ENCODE data around the gene PI16.
"Not testable (repeated sequence)": the region's sequence is repeated elsewhere in the genome, so short reads cannot be mapped to it uniquely, and the experiment has no call there.

The PI16 gene

DNA sequence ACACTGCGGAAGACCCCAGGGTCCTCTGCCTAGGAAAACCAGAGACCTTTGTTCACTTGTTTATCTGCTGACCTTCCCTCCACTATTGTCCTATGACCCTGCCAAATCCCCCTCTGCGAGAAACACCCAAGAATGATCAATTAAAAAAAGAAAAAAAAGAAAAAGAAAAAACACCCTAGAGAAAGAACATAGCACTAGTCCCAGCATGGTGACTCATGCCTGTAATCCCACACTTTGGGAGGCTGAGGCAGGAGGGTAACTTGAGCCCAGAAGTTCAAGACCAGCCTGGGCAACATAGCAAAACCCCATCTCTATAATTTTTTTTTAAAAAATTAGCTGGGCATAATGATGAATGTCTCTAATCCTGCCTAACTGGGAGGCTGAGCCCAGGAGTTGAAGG lies 12.2 kb upstream of the PI16 start:
- no CpG with 5 or more reads among the region's 2 CpGs for WGBS (ENCODE audit: insufficient coverage)
- peaks cover 0 to 21% (median 4%) of the 10 kb centered on the region in 5 experiments for H3K27me3 ChIP-seq (replicated peaks in 2 of 5; ENCODE audit: control insufficient read depth in 4 of 5, insufficient read depth in 5 of 5, low read length in 4 of 5)
- H3K36me3 ChIP-seq (ENCODE audit: control insufficient read depth in 4 of 4, insufficient read depth in 4 of 4, low read length in 3 of 4); DNase-seq; H3K4me1 ChIP-seq (ENCODE audit: control extremely low read depth in 1 of 4, control insufficient read depth in 4 of 4, insufficient read depth in 4 of 4, low read length in 3 of 4); H3K27ac ChIP-seq (ENCODE audit: insufficient read depth in 1 of 2, low read depth in 1 of 2, low read length in 2 of 2, poor library complexity in 1 of 2, severe bottlenecking in 2 of 2); CTCF ChIA-PET; H3K4me3 ChIP-seq (ENCODE audit: control insufficient read depth in 1 of 7, extremely low read depth in 1 of 7, insufficient read depth in 4 of 7, low read depth in 2 of 7, low read length in 6 of 7); POLR2A ChIA-PET; H3K9me3 ChIP-seq (ENCODE audit: control extremely low read depth in 1 of 5, control insufficient read depth in 4 of 5, insufficient read depth in 2 of 5, low read depth in 1 of 5, low read length in 4 of 5): not testable (repeated sequence)

- ChIA-PET CTCF (no interaction called here), POLR2A (no interaction called here)
- Histone ChIP-seq H3K27me3 (replicated peaks in 2 of 5; ENCODE audit: control insufficient read depth in 4 of 5, insufficient read depth in 5 of 5, low read length in 4 of 5) (peaks cover 0 to 29% (median 5%) of the 10 kb centered on the region in 5 experiments), H3K4me3 (ENCODE audit: control insufficient read depth in 1 of 7, extremely low read depth in 1 of 7, insufficient read depth in 4 of 7, low read depth in 2 of 7, low read length in 6 of 7) (no peak overlapping the region), H3K36me3 (ENCODE audit: control insufficient read depth in 4 of 4, insufficient read depth in 4 of 4, low read length in 3 of 4) (no peaks in the 10 kb centered on the region), H3K27ac (ENCODE audit: insufficient read depth in 1 of 2, low read depth in 1 of 2, low read length in 2 of 2, poor library complexity in 1 of 2, severe bottlenecking in 2 of 2) (no peak overlapping the region), H3K4me1 (ENCODE audit: control extremely low read depth in 1 of 4, control insufficient read depth in 4 of 4, insufficient read depth in 4 of 4, low read length in 3 of 4) (peaks cover 5 to 9% (median 6%) of the 10 kb centered on the region in 4 experiments), H3K9me3 (ENCODE audit: control extremely low read depth in 1 of 5, control insufficient read depth in 4 of 5, insufficient read depth in 2 of 5, low read depth in 1 of 5, low read length in 4 of 5) (no peaks in the 10 kb centered on the region)
- 96% methylated on average over 5 of the region's 5 CpGs for WGBS (ENCODE audit: insufficient coverage)
- DNase-seq: no peak
These were observed 9.9 kb upstream of the PI16 start for GRCh38 chr6:36944650-36945049.

DNA sequence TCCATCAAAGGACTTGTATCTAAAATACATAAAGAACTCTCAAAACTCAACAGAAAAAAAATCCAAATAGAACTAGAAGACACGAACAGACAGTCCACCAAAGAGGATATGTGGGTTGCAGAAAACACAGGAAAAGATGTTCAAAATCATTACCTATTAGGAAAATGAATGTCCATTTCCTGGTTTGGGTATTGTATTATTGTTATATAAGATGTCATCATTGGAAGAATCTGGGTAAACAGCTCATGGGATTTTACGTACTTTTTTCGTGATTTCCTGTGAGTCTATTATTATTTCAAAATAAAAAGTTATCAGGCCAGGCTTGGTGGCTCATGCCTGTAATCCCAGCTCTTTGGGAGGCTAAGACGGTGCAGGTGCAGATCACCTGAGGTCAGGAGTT lies 9.2 kb upstream of the PI16 start:
- no peak for DNase-seq
- Histone ChIP-seq H3K9me3 (ENCODE audit: control extremely low read depth in 1 of 5, control insufficient read depth in 4 of 5, insufficient read depth in 2 of 5, low read depth in 1 of 5, low read length in 4 of 5) (no peaks in the 10 kb centered on the region), H3K4me3 (ENCODE audit: control insufficient read depth in 1 of 7, extremely low read depth in 1 of 7, insufficient read depth in 4 of 7, low read depth in 2 of 7, low read length in 6 of 7) (no peak overlapping the region), H3K27me3 (replicated peaks in 2 of 5; ENCODE audit: control insufficient read depth in 4 of 5, insufficient read depth in 5 of 5, low read length in 4 of 5) (peaks cover 0 to 29% (median 8%) of the 10 kb centered on the region in 5 experiments), H3K36me3 (ENCODE audit: control insufficient read depth in 4 of 4, insufficient read depth in 4 of 4, low read length in 3 of 4) (no peaks in the 10 kb centered on the region), H3K4me1 (ENCODE audit: control extremely low read depth in 1 of 4, control insufficient read depth in 4 of 4, insufficient read depth in 4 of 4, low read length in 3 of 4) (peaks cover 5 to 9% (median 6%) of the 10 kb centered on the region in 4 experiments), H3K27ac (ENCODE audit: insufficient read depth in 1 of 2, low read depth in 1 of 2, low read length in 2 of 2, poor library complexity in 1 of 2, severe bottlenecking in 2 of 2) (no peak overlapping the region)
- WGBS (ENCODE audit: insufficient coverage): no CpG with 5 or more reads among the region's 4 CpGs
- ChIA-PET POLR2A (no interaction called here), CTCF (no interaction called here)

DNA sequence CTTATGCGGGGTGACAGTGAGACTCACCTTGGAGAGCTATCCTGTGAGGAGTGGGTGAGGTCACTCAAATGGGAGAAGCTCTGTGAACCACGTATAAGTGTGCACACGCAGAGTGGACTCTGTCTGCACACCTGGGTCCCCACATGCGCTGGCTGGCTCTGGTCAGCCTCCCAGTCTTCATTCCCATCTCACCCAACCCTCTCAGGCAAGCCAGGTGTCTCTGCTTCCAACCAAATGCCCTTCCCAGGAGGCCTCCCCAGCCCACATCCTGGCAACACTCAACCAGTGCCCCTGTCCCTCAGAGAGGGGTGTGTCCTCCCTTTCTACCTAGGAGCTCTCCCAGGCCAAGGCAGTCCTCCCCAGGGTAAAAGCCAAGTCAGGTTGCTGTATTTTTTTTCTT lies 8.0 kb upstream of the PI16 start:
- WGBS (ENCODE audit: insufficient coverage): 87% methylated on average over 4 of the region's 4 CpGs
- Histone ChIP-seq H3K4me3 (ENCODE audit: control insufficient read depth in 1 of 7, extremely low read depth in 1 of 7, insufficient read depth in 4 of 7, low read depth in 2 of 7, low read length in 6 of 7) (no peak overlapping the region), H3K9me3 (ENCODE audit: control extremely low read depth in 1 of 5, control insufficient read depth in 4 of 5, insufficient read depth in 2 of 5, low read depth in 1 of 5, low read length in 4 of 5) (no peaks in the 10 kb centered on the region), H3K27ac (ENCODE audit: insufficient read depth in 1 of 2, low read depth in 1 of 2, low read length in 2 of 2, poor library complexity in 1 of 2, severe bottlenecking in 2 of 2) (no peak overlapping the region), H3K36me3 (ENCODE audit: control insufficient read depth in 4 of 4, insufficient read depth in 4 of 4, low read length in 3 of 4) (no peaks in the 10 kb centered on the region), H3K4me1 (ENCODE audit: control extremely low read depth in 1 of 4, control insufficient read depth in 4 of 4, insufficient read depth in 4 of 4, low read length in 3 of 4) (peaks cover 5 to 9% (median 6%) of the 10 kb centered on the region in 4 experiments), H3K27me3 (replicated peaks in 2 of 5; ENCODE audit: control insufficient read depth in 4 of 5, insufficient read depth in 5 of 5, low read length in 4 of 5) (peaks cover 0 to 36% (median 8%) of the 10 kb centered on the region in 5 experiments)
- CTCF ChIA-PET: interaction anchor here (1.5 kb wide), 1 partner anchor 9 kb away, joined by 4 read pairs; no protein-coding TSS in a partner anchor
- POLR2A ChIA-PET: no interaction called here
- DNase-seq: no peak

DNA sequence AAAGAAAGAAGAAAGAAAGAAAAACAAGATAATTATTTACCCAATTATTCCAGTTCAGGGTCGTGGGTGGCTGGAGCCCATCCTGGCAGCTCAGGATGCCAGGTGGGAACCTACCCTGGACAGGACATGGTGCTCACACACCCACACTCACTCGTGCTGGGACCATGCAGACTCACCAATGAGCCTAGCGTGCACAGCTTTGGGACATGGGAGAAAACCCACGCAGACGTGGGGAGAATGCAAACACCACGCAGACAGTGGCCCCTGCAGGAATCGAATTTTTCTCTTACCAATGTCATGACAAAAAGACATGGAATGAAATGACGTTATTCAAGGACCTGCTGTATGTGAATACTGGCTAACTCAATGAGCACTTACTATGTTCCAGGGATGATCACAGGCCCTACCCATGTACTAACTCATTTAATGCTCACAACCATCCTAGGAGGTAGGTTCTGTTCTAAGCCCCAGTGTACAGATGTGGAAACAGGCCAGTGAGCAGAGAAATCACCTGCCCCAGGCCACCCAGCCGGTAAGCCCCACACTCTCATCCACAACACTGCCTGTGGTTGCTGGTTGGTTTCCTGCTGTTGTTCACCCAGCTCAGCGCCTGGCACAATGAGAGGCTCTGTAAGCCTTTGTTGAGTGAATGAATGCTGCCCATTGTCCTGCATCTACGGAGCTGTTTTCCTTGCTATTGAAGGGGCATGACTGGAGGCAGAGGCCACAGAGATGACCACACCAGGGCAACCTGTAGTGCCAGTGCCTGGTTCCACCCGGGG lies 6.8 kb upstream of the PI16 start:
- POLR2A ChIA-PET: no interaction called here

DNA sequence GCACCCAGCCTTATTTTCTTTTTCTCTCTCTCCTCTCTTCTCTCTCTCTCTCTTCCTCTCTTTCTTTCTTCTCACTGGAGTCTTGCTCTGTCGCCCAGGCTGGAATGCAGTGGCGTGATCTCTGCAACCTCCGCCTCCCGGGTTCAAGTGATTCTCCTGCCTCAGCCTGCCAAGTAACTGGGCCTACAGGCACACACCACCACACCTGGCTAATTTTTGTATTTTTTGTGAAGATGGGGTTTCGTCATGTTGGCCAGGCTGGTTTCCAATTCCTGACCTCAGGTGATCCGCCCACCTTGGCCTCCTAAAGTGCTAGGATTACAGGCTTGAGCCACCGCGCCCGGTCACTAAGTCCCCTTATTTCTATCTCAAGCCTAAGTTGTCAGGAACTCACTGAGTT lies 5.5 kb upstream of the PI16 start:
- POLR2A ChIA-PET; H3K27ac ChIP-seq (ENCODE audit: insufficient read depth in 1 of 2, low read depth in 1 of 2, low read length in 2 of 2, poor library complexity in 1 of 2, severe bottlenecking in 2 of 2); H3K4me3 ChIP-seq (ENCODE audit: control insufficient read depth in 1 of 7, extremely low read depth in 1 of 7, insufficient read depth in 4 of 7, low read depth in 2 of 7, low read length in 6 of 7); DNase-seq; H3K36me3 ChIP-seq (ENCODE audit: control insufficient read depth in 4 of 4, insufficient read depth in 4 of 4, low read length in 3 of 4); H3K9me3 ChIP-seq (ENCODE audit: control extremely low read depth in 1 of 5, control insufficient read depth in 4 of 5, insufficient read depth in 2 of 5, low read depth in 1 of 5, low read length in 4 of 5); CTCF ChIA-PET: not testable (repeated sequence)
- peaks cover 5 to 15% (median 13%) of the 10 kb centered on the region in 4 experiments for H3K4me1 ChIP-seq (ENCODE audit: control extremely low read depth in 1 of 4, control insufficient read depth in 4 of 4, insufficient read depth in 4 of 4, low read length in 3 of 4)
- WGBS (ENCODE audit: insufficient coverage): 75% methylated on average over 6 of the region's 9 CpGs
- peaks cover 0 to 48% (median 8%) of the 10 kb centered on the region in 5 experiments for H3K27me3 ChIP-seq (replicated peaks in 2 of 5; ENCODE audit: control insufficient read depth in 4 of 5, insufficient read depth in 5 of 5, low read length in 4 of 5)

More for the DNA sequence above, 6.8 kb upstream of the PI16 start:
- CTCF ChIA-PET: interaction anchor here (0.6 to 1.5 kb wide), 2 partner anchors 8 to 14 kb away, joined by 3 to 4 read pairs; no protein-coding TSS in a partner anchor
- no peak overlapping the region for H3K4me3 ChIP-seq (ENCODE audit: control insufficient read depth in 1 of 7, extremely low read depth in 1 of 7, insufficient read depth in 4 of 7, low read depth in 2 of 7, low read length in 6 of 7)
- H3K27me3 ChIP-seq (replicated peaks in 2 of 5; ENCODE audit: control insufficient read depth in 4 of 5, insufficient read depth in 5 of 5, low read length in 4 of 5): peaks cover 0 to 47% (median 8%) of the 10 kb centered on the region in 5 experiments
- H3K27ac ChIP-seq (ENCODE audit: insufficient read depth in 1 of 2, low read depth in 1 of 2, low read length in 2 of 2, poor library complexity in 1 of 2, severe bottlenecking in 2 of 2): no peak overlapping the region
- peak in 1 of 3 donors; percentile 16 for DNase-seq
- WGBS (ENCODE audit: insufficient coverage): 76% methylated on average over 8 of the region's 12 CpGs
- H3K9me3 ChIP-seq (ENCODE audit: control extremely low read depth in 1 of 5, control insufficient read depth in 4 of 5, insufficient read depth in 2 of 5, low read depth in 1 of 5, low read length in 4 of 5): no peaks in the 10 kb centered on the region
- peaks cover 5 to 9% (median 6%) of the 10 kb centered on the region in 4 experiments for H3K4me1 ChIP-seq (ENCODE audit: control extremely low read depth in 1 of 4, control insufficient read depth in 4 of 4, insufficient read depth in 4 of 4, low read length in 3 of 4)
- no peaks in the 10 kb centered on the region for H3K36me3 ChIP-seq (ENCODE audit: control insufficient read depth in 4 of 4, insufficient read depth in 4 of 4, low read length in 3 of 4)

DNA sequence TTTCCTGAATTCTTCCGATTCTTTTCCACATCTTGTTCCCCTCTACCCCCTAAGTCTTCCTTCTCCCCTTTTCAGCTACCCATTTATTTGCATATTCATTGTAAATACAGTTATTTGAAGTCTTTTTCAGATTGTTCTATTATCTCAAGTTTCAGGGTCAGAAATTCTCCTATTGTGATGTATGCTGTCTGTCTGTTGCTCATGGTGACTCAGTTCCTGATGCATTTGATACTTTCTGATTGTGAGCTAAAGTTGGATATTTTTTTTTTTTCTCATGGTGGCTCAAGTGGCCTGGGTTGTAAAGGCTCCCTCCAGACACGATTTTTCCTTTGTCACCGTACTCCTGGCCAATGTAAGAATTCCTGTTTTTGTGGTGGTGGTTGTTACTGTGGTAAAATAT lies 4.9 kb upstream of the PI16 start:
- no peak for DNase-seq
- Histone ChIP-seq H3K27ac (ENCODE audit: insufficient read depth in 1 of 2, low read depth in 1 of 2, low read length in 2 of 2, poor library complexity in 1 of 2, severe bottlenecking in 2 of 2) (no peak overlapping the region), H3K36me3 (ENCODE audit: control insufficient read depth in 4 of 4, insufficient read depth in 4 of 4, low read length in 3 of 4) (no peaks in the 10 kb centered on the region), H3K9me3 (ENCODE audit: control extremely low read depth in 1 of 5, control insufficient read depth in 4 of 5, insufficient read depth in 2 of 5, low read depth in 1 of 5, low read length in 4 of 5) (no peaks in the 10 kb centered on the region), H3K4me3 (ENCODE audit: control insufficient read depth in 1 of 7, extremely low read depth in 1 of 7, insufficient read depth in 4 of 7, low read depth in 2 of 7, low read length in 6 of 7) (no peak overlapping the region), H3K27me3 (replicated peaks in 2 of 5; ENCODE audit: control insufficient read depth in 4 of 5, insufficient read depth in 5 of 5, low read length in 4 of 5) (peaks cover 0 to 45% (median 8%) of the 10 kb centered on the region in 5 experiments), H3K4me1 (ENCODE audit: control extremely low read depth in 1 of 4, control insufficient read depth in 4 of 4, insufficient read depth in 4 of 4, low read length in 3 of 4) (peaks cover 5 to 21% (median 18%) of the 10 kb centered on the region in 4 experiments)
- CTCF ChIA-PET: no interaction called here
- POLR2A ChIA-PET: no interaction called here
- no CpG with 5 or more reads among the region's 3 CpGs for WGBS (ENCODE audit: insufficient coverage)
